Endothelial cell of umbilical vein (primary cell): ENCODE measurements around the gene RHOG.

Experiments
- EZH2 ChIP-seq: IDR thresholded peaks from 2 replicates; pipeline ENCODE4 v1.6.1; 2012; ENCODE audit warnings: borderline replicate concordance, low read depth, mild to moderate bottlenecking, moderate library complexity, low read length, inconsistent platforms; ENCODE audit not compliant: severe bottlenecking
- FOS ChIP-seq: IDR thresholded peaks from 2 replicates; pipeline ENCODE4 v1.6.1; 2011; ENCODE audit warnings: mild to moderate bottlenecking, low read length, moderate library complexity, borderline replicate concordance; ENCODE audit not compliant: insufficient read depth
- GATA2 ChIP-seq: IDR thresholded peaks from 2 replicates; pipeline ENCODE4 v1.7.0; 2011; ENCODE audit warnings: low read depth, mild to moderate bottlenecking, moderate library complexity, mixed read lengths, low read length; ENCODE audit not compliant: insufficient read length, insufficient read depth
- JUN ChIP-seq: IDR thresholded peaks from 2 replicates; pipeline ENCODE4 v1.6.1; 2011; ENCODE audit warnings: borderline replicate concordance, low read depth; ENCODE audit not compliant: insufficient read length, insufficient read depth
- MAX ChIP-seq: IDR thresholded peaks from 2 replicates; pipeline ENCODE4 v1.6.1; 2011; ENCODE audit not compliant: insufficient read depth, insufficient read length
- MYC ChIP-seq: IDR thresholded peaks from one replicate; pipeline ENCODE4 v1.6.1; 2011; ENCODE audit warnings: mild to moderate bottlenecking, low read depth, low read length
- POLR2A ChIP-seq: IDR thresholded peaks from 2 replicates; pipeline ENCODE4 v1.6.1; 2012; ENCODE audit warnings: low read depth, mild to moderate bottlenecking, control low read depth, low read length
- POLR2AphosphoS5 ChIP-seq: IDR thresholded peaks from 2 replicates; pipeline ENCODE4 v1.6.1; 2012; ENCODE audit warnings: low read depth, mild to moderate bottlenecking, control low read depth, low read length, moderate library complexity; ENCODE audit not compliant: insufficient read depth
- TF ChIP-seq, protein P1 (sequence below), 2 donors: IDR thresholded peaks; 1 replicate in 1 of 2; 2 replicates in 1 of 2; pipeline ENCODE4 v1.5.1; 2011; ENCODE audit warnings: low read length in 2 of 2, mild to moderate bottlenecking in 2 of 2, moderate library complexity in 2 of 2, control low read depth in 1 of 2, inconsistent platforms in 1 of 2, low read depth in 1 of 2; ENCODE audit not compliant: insufficient read depth in 1 of 2; ENCODE audit errors: extremely low read depth in 1 of 2

DNA sequence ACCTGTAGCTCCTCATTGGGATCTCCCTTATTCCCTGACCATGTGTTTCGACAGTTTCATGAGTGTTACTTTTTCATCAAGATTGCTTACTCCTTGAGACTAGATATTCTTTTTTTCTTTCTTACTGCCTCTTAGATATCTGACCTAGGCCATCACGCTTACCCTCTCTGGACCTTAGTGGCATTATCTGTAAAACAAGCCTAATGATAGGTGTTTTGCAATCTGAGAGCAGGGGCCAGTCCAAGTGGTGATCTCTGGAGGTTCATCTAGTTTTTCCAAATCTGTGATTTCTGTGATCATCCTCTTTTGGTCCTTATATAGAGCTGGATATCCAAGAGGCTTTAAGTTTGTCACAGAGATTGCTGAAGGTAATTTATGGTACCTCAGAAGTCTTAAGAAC, 49.3 kb upstream of the RHOG start:
- TF ChIP-seq, protein P1, sequence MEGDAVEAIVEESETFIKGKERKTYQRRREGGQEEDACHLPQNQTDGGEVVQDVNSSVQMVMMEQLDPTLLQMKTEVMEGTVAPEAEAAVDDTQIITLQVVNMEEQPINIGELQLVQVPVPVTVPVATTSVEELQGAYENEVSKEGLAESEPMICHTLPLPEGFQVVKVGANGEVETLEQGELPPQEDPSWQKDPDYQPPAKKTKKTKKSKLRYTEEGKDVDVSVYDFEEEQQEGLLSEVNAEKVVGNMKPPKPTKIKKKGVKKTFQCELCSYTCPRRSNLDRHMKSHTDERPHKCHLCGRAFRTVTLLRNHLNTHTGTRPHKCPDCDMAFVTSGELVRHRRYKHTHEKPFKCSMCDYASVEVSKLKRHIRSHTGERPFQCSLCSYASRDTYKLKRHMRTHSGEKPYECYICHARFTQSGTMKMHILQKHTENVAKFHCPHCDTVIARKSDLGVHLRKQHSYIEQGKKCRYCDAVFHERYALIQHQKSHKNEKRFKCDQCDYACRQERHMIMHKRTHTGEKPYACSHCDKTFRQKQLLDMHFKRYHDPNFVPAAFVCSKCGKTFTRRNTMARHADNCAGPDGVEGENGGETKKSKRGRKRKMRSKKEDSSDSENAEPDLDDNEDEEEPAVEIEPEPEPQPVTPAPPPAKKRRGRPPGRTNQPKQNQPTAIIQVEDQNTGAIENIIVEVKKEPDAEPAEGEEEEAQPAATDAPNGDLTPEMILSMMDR (IDR thresholded peaks at IDR 0.05; ENCODE audit: extremely low read depth in 1 of 2, insufficient read depth in 1 of 2, low read depth in 1 of 2, low read length in 2 of 2), result no peak
- TF ChIP-seq JUN (no peak), MAX (no peak), FOS (no peak), POLR2A (no peak), EZH2 (no peak), POLR2AphosphoS5 (no peak), MYC (no peak), GATA2 (no peak)
